Activated CD4-positive, alpha-beta T cell treated with anti-CD3 and anti-CD28 coated beads, Interleukin-2, amount 10 ng/mL, durations not matched to agents 7 days and 5 days (primary cell): ENCODE data around the gene OTX2. TPM values are rescaled to one million over a fixed set of nuclear protein-coding genes. Genes with fewer than 3 reads are reported as not detected.

Experiments used
- CTCF ChIA-PET: fragments of 350-600 bp; sonication (Branson Sonifier 250); formaldehyde crosslinking; loops from one replicate; lab custom pipeline; 2021; ENCODE audit warnings: antibody characterized with exemption; lab: Charles Lee
- POLR2A ChIA-PET: fragments of 350-600 bp; sonication (Branson Sonifier 250); formaldehyde crosslinking; loops from one replicate; lab custom pipeline; 2021; ENCODE audit warnings: antibody characterized with exemption; lab: Charles Lee
- DNase-seq: peaks from one replicate; pipeline ENCODE4 v3.0.0-alpha.2; 2020
- H3K27ac Mint-ChIP-seq: one replicate; pipeline ENCODE4 v1.8.0; 2021; ENCODE audit warnings: mild to moderate bottlenecking, moderate library complexity, mixed read lengths
- H3K27me3 Mint-ChIP-seq: one replicate; pipeline ENCODE4 v1.8.0; 2021; ENCODE audit warnings: mixed read lengths
- H3K36me3 Mint-ChIP-seq: one replicate; pipeline ENCODE4 v1.8.0; 2021; ENCODE audit warnings: low read depth, mixed read lengths
- H3K4me1 Mint-ChIP-seq: one replicate; pipeline ENCODE4 v1.8.0; 2021; ENCODE audit warnings: mixed read lengths
- H3K4me3 Mint-ChIP-seq: one replicate; pipeline ENCODE4 v1.8.0; 2021; ENCODE audit warnings: mild to moderate bottlenecking, moderate library complexity, mixed read lengths
- H3K9me3 Mint-ChIP-seq: one replicate; pipeline ENCODE4 v1.8.0; 2021; ENCODE audit warnings: mixed read lengths
- total RNA-seq, 2 experiments: library from RNA; stranded (reverse); gene quantifications; one replicate each; pipeline ENCODE4 v1.2.3, GENCODE V29; 2021

OTX2 gene
- total RNA-seq, 2 experiments from 2014 or later, result not detected

- H3K27me3 Mint-ChIP-seq, result peaks cover 82% of the 10 kb centered on the region
- peaks cover 4% of the 10 kb centered on the region for H3K4me1 Mint-ChIP-seq
- H3K36me3 Mint-ChIP-seq, result peaks cover 5% of the 10 kb centered on the region
- CTCF ChIA-PET, result no interaction called here
- no peaks in the 10 kb centered on the region for H3K9me3 Mint-ChIP-seq
- no peak for DNase-seq
- H3K4me3 Mint-ChIP-seq, result no peak overlapping the region
- POLR2A ChIA-PET, result no interaction called here
- no peak overlapping the region for H3K27ac Mint-ChIP-seq
Measured at GRCh38 chr14:56798447-56799342, 11.6 kb downstream of the OTX2 start.

DNA sequence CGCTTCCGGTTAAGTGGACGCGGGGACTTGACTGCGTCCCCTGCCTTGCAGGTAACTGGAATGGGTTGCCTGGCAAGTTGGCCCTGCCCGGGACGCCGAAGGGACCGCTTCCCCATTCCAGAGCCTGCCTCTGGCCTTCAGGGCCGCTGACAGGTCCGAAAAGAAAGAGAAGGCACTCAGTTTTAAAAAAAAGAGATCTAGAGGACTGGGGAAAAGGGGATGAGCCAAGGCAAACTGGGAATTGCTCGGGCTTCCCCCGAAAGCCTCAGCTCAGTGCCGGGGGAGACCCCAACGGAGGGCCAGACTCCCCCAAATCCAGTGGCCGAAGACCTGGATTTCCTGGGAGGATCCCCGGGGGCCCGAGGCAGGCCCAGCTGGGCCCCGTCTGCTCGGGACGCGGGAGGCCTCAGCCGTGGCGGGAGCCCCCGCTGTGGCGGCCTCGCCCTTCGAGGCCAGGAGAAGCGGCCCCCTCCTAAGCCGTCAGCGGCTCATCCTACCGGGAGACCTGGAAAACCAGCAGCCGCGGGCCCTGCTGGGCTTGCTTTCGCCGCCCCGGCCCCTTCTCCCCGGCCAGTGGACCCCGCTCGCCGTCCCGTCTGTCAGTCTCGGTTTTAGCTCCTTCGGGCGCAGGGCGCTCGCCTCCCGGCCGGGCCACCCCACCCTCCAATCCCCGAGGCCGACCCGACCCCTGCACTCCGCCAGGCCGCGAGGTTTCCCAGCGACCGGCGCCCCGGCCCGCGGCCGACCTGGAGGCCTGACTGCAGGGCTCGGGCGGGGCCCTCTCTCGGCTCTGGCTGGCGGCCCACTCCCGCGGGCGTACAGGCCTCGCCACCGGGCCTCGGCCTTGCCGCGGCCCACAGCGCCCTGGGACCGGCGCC, 12.5 kb downstream of the OTX2 start:
- POLR2A ChIA-PET, result no interaction called here
- CTCF ChIA-PET, result no interaction called here
- no peak for DNase-seq
- peaks cover 4% of the 10 kb centered on the region for H3K4me1 Mint-ChIP-seq
- H3K27ac Mint-ChIP-seq, result no peak overlapping the region
- no peak overlapping the region for H3K4me3 Mint-ChIP-seq
- H3K36me3 Mint-ChIP-seq, result peaks cover 5% of the 10 kb centered on the region
- H3K9me3 Mint-ChIP-seq, result no peaks in the 10 kb centered on the region
- peaks cover 81% of the 10 kb centered on the region for H3K27me3 Mint-ChIP-seq

DNA sequence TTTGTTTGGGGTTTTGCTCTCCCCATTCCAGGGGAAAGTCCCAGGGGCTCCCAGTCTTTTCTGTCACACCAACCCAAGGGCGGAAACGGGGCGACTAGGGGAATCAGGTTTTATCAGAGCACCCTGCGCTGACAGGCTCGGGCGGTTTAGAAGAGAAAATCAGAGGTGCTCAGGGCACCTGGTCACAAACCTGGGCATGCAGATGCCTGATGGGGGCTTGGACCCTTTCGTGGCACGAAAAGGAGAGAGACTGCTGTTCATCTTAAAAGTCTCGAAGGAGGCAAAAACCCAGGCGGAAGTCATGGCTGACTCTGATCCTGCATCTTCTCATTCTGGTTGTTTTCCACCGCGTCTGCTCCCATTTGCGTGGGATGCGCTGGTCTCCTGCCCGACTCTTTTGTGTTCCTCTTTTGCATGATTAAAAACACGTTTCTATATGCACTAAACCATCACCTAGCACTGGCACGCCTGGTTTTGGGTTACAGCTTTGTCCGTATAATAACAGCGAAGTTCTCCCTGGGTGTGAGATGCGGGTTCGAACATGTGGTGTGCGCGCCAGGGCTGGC, 13.2 kb downstream of the OTX2 start:
- no peak for DNase-seq
- ChIA-PET CTCF (no interaction called here), POLR2A (no interaction called here)
- Mint-ChIP-seq H3K27me3 (peaks cover 77% of the 10 kb centered on the region), H3K4me3 (no peak overlapping the region), H3K36me3 (peaks cover 5% of the 10 kb centered on the region), H3K4me1 (peaks cover 4% of the 10 kb centered on the region), H3K9me3 (no peaks in the 10 kb centered on the region), H3K27ac (no peak overlapping the region)

GRCh38 chr14:56796259-56796658, 14.0 kb downstream of the OTX2 start:
- Mint-ChIP-seq H3K9me3 (no peaks in the 10 kb centered on the region), H3K27me3 (peaks cover 75% of the 10 kb centered on the region), H3K27ac (no peak overlapping the region), H3K4me1 (peaks cover 4% of the 10 kb centered on the region), H3K4me3 (no peak overlapping the region), H3K36me3 (peaks cover 5% of the 10 kb centered on the region)
- no peak for DNase-seq
- ChIA-PET POLR2A (no interaction called here), CTCF (no interaction called here)

DNA sequence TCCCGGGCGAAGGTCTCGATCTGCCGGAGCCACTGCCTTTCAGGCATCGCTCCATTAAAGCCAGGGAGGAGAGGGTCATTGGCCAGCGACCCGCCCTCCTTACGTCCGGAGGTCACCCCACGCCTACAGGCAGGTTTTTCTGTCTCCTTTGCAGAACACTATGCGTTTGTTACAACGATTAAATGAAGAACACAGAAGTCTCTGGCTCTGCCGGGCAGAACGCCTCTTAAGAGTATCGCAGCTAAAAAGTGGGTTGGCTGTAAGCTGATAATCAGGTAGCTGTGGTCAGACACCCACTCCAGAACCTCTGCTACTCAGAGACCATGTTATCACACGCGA, 15.0 kb downstream of the OTX2 start:
- CTCF ChIA-PET, result no interaction called here

DNA sequence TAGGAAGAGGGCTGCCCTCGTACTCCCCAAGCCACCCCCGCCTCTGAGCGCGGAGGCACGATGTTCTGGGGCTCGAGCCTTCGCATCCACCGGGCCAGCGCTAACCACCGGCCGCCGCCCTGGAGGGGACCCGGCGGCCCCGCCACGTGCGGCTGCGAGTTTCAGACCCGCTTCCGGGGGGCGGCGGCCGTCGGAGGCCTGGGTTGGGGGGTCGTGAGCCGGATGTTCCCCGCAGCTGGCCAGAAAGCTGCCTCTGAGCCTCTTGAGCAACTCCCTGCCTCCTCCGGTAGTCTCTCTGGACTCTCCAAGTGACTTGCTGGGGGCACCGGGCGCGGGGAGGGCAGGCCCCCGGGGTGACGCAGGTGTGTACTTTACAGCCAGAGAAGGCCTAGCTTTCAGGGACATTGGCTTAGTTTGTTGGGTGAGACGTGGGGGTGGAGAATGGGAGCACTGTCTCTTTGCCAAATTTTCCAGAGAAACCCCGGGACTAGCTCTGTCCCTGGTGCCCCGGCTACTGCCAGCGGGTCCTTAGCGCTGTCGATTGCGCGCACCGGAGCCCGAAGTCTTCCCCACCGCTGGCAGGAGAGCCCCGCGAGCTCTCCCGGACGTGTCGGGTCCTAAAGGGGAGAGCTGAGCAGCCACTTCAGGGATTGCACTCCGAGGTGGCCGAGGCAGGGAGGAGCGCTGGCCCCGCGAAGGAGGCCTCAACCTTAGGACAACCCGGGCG, 15.6 kb downstream of the OTX2 start:
- H3K4me1 Mint-ChIP-seq, result peaks cover 4% of the 10 kb centered on the region
- H3K27ac Mint-ChIP-seq, result no peak overlapping the region
- peaks cover 5% of the 10 kb centered on the region for H3K36me3 Mint-ChIP-seq
- POLR2A ChIA-PET, result no interaction called here
- H3K4me3 Mint-ChIP-seq, result no peak overlapping the region
- no peaks in the 10 kb centered on the region for H3K9me3 Mint-ChIP-seq
- peaks cover 70% of the 10 kb centered on the region for H3K27me3 Mint-ChIP-seq
- CTCF ChIA-PET, result no interaction called here
- no peak for DNase-seq

More for the DNA sequence above, 15.0 kb downstream of the OTX2 start:
- Mint-ChIP-seq H3K27me3 (peaks cover 72% of the 10 kb centered on the region), H3K27ac (no peak overlapping the region), H3K4me1 (peaks cover 4% of the 10 kb centered on the region), H3K36me3 (peaks cover 5% of the 10 kb centered on the region), H3K9me3 (no peaks in the 10 kb centered on the region), H3K4me3 (no peak overlapping the region)
- no peak for DNase-seq
- POLR2A ChIA-PET, result no interaction called here

DNA sequence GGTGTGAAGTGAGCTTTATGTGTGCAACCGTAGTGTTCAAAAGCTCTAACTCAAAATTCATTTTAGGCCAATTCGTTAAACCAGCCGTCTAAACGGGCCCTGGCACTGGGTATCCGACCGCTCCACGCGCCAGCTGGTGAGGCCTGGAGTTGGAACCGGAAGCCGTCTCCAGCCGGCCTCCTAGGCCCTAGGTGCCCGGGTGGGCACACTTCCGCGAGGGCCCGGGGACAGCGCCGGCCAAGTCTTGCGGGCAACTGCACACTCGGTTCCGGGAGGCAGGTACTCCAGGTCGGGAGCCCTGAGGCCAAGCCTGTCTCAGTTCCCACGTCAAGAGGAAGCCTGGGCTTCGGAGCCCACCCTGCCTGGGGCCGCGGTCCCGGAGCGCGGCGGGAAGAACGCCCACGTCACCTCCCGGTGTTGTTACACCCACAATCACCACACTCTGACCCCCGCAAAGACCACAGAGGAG, 16.2 kb downstream of the OTX2 start:
- DNase-seq, result no peak
- CTCF ChIA-PET, result no interaction called here
- Mint-ChIP-seq H3K36me3 (peaks cover 2% of the 10 kb centered on the region), H3K4me1 (peaks cover 4% of the 10 kb centered on the region), H3K4me3 (no peak overlapping the region), H3K27ac (no peak overlapping the region), H3K9me3 (no peaks in the 10 kb centered on the region), H3K27me3 (peaks cover 64% of the 10 kb centered on the region)
- POLR2A ChIA-PET, result no interaction called here

GRCh38 chr14:56789955-56790354, 20.3 kb downstream of the OTX2 start:
- Mint-ChIP-seq H3K27me3 (peaks cover 48% of the 10 kb centered on the region), H3K36me3 (no peaks in the 10 kb centered on the region), H3K4me1 (no peaks in the 10 kb centered on the region), H3K4me3 (no peak overlapping the region), H3K9me3 (no peaks in the 10 kb centered on the region), H3K27ac (no peak overlapping the region)
- POLR2A ChIA-PET, result no interaction called here
- CTCF ChIA-PET, result no interaction called here
- DNase-seq, result no peak

DNA sequence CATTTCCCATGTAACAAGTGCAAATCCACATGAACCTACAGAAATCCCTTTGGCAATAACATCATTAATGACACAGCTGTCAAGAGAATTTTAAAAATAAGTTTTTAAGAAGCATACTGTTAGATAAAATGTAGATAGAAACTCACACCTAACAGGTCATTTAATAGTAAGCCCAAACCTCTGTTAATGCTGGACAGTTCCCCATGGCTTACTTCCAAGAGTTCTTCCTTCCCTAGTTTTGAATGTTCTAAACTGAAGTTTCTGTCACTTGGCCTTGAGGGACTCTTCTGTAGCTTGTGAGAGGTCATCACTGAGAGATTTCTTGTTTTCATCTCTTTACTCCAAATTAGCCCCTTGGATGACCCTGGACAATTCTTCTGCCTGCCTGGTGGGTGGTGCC, 22.7 kb downstream of the OTX2 start:
- CTCF ChIA-PET, result interaction anchor here (1.3 kb wide), 1 partner anchor 297 kb away, joined by 3 read pairs; no protein-coding TSS in a partner anchor
- no peaks in the 10 kb centered on the region for H3K4me1 Mint-ChIP-seq
- H3K4me3 Mint-ChIP-seq, result no peak overlapping the region
- no peak for DNase-seq
- H3K27me3 Mint-ChIP-seq, result peaks cover 31% of the 10 kb centered on the region
- H3K27ac Mint-ChIP-seq, result no peak overlapping the region
- POLR2A ChIA-PET, result no interaction called here
- no peaks in the 10 kb centered on the region for H3K36me3 Mint-ChIP-seq
- no peaks in the 10 kb centered on the region for H3K9me3 Mint-ChIP-seq

- Mint-ChIP-seq H3K27me3 (peaks cover 15% of the 10 kb centered on the region), H3K4me3 (no peak overlapping the region), H3K9me3 (no peaks in the 10 kb centered on the region), H3K4me1 (no peaks in the 10 kb centered on the region), H3K27ac (no peak overlapping the region), H3K36me3 (no peaks in the 10 kb centered on the region)
- CTCF ChIA-PET, result no interaction called here
- no peak for DNase-seq
- POLR2A ChIA-PET, result no interaction called here
Measured at GRCh38 chr14:56782711-56783110, 27.6 kb downstream of the OTX2 start.

DNA sequence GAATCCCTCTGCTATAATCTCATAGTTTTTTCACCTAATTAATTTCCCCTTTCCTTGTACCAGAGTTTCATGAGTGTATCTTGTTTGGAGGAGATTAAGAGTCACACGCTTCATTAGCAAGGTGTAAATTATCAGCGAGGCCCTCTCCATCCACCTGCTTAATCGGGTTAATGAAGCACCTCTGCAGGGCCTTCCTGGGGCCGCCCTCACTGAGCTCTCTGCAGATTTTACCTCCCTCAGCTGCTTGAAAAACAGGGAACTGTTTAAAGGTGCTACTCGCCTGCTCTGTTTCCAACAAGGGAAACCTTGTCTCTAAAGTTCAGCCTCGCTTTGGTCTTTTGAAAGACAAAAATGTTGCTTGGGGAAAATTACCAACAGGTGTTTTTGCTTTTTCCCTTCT, 35.8 kb downstream of the OTX2 start:
- Mint-ChIP-seq H3K4me1 (no peaks in the 10 kb centered on the region), H3K27me3 (peaks cover 13% of the 10 kb centered on the region), H3K9me3 (no peaks in the 10 kb centered on the region), H3K36me3 (no peaks in the 10 kb centered on the region), H3K4me3 (no peak overlapping the region), H3K27ac (no peak overlapping the region)
- DNase-seq, result no peak
- ChIA-PET POLR2A (no interaction called here), CTCF (no interaction called here)

DNA sequence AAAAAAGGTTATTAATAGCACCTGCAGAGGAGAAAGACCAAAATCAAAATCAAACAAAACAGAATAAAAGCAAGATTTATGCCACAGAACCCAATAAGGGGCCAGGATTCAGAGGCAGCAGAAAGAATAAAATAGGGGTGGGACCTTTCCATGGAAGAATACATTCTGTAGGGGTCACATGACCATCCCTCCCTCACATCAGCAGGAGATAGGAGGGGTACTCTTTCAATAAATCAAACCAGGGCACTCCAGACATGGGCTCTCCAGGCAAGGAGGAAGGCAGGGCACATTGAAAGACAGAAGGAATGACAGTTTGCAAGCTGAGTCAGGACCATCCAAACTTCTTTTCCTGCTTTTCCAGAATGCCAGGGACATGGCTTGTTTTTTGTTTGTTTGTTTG, 39.8 kb downstream of the OTX2 start:
- H3K4me3 Mint-ChIP-seq, result no peak overlapping the region
- H3K4me1 Mint-ChIP-seq, result no peaks in the 10 kb centered on the region
- no peaks in the 10 kb centered on the region for H3K9me3 Mint-ChIP-seq
- H3K27ac Mint-ChIP-seq, result no peak overlapping the region
- DNase-seq, result no peak
- CTCF ChIA-PET, result no interaction called here
- peaks cover 6% of the 10 kb centered on the region for H3K27me3 Mint-ChIP-seq
- POLR2A ChIA-PET, result no interaction called here
- H3K36me3 Mint-ChIP-seq, result no peaks in the 10 kb centered on the region
